ENCODE measurements around the gene CIRBP. TPM values are rescaled to one million over a fixed set of nuclear protein-coding genes. Genes with fewer than 3 reads are reported as not detected.

Gene CIRBP
- total and polyA plus RNA-seq, 2 of the 13 experiments (the other 11 are each of a cell fraction or from before 2014, with no cell fraction given): 133 to 140 TPM

DNA sequence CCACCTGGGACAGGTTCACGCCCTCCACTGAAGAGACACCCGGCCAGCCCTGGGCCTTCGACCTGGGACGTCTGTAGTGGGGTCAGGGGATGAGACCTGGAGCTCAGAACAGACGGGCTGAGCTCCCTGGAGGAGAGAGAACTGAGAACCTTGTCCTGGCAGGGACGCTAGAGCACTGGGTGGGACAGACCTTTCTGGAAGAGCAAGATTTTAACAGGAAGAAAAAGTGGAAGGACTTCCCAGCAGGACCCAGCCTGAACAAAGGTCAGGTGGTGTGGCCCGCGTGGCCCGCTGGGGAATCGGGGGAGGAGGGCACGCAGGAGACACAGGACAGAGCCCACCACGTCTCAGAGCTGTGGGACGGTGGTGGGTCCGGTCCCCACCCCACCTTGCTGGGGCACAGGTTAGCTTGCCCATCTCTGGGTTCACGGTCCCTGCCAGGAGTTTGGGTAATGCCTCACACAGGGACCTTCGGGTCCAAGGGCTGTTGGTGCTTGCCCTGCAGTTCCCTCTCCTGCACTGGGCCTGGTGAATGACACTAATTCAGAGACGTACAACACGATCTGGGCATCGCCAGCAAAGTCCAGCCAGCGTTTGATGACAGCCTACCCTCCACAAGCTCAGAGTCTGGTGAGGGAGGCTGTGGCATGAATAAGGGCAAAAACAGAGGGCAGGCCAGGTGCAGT is 15.3 kb downstream of the CIRBP start (continued):
- no peak for TF ChIP-seq ATF7 (IDR thresholded peaks at IDR 0.05)
- no peak for TF ChIP-seq ATF7 (CRISPR knock-in tag; IDR thresholded peaks at IDR 0.05)
- TF ChIP-seq RELA (CRISPR knock-in tag; IDR thresholded peaks at IDR 0.05): no peak
- TF ChIP-seq ZNF558 (CRISPR knock-in tag; IDR thresholded peaks at IDR 0.05; ENCODE audit: borderline replicate concordance): no peak
- TF ChIP-seq, protein P1, sequence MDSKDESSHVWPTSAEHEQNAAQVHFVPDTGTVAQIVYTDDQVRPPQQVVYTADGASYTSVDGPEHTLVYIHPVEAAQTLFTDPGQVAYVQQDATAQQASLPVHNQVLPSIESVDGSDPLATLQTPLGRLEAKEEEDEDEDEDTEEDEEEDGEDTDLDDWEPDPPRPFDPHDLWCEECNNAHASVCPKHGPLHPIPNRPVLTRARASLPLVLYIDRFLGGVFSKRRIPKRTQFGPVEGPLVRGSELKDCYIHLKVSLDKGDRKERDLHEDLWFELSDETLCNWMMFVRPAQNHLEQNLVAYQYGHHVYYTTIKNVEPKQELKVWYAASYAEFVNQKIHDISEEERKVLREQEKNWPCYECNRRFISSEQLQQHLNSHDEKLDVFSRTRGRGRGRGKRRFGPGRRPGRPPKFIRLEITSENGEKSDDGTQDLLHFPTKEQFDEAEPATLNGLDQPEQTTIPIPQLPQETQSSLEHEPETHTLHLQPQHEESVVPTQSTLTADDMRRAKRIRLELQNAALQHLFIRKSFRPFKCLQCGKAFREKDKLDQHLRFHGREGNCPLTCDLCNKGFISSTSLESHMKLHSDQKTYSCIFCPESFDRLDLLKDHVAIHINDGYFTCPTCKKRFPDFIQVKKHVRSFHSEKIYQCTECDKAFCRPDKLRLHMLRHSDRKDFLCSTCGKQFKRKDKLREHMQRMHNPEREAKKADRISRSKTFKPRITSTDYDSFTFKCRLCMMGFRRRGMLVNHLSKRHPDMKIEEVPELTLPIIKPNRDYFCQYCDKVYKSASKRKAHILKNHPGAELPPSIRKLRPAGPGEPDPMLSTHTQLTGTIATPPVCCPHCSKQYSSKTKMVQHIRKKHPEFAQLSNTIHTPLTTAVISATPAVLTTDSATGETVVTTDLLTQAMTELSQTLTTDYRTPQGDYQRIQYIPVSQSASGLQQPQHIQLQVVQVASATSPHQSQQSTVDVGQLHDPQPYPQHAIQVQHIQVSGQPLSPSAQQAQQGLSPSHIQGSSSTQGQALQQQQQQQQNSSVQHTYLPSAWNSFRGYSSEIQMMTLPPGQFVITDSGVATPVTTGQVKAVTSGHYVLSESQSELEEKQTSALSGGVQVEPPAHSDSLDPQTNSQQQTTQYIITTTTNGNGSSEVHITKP (CRISPR knock-in tag; IDR thresholded peaks at IDR 0.05; ENCODE audit: low read depth): no peak
- no peak for TF ChIP-seq CENPX (CRISPR knock-in tag; IDR thresholded peaks at IDR 0.05)
- TF ChIP-seq ZNF124 (CRISPR knock-in tag; IDR thresholded peaks at IDR 0.05): no peak
- no peak for TF ChIP-seq IKZF5 (CRISPR knock-in tag; IDR thresholded peaks at IDR 0.05)
- no peak for TF ChIP-seq SRY (CRISPR knock-in tag; IDR thresholded peaks at IDR 0.05)
- TF ChIP-seq, protein P2, sequence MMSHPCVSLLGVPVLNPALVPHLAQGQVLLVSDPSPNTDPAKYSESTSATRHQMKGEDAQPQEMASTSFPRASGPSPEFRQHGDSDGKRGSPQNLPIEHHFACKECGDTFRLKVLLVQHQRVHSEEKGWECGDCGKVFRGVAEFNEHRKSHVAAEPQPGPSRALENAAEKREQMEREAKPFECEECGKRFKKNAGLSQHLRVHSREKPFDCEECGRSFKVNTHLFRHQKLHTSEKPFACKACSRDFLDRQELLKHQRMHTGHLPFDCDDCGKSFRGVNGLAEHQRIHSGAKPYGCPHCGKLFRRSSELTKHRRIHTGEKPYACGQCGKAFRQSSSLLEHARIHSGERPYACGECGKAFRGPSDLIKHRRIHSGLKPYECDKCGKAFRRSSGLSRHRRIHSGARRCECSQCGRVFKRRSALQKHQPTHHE (CRISPR knock-in tag; IDR thresholded peaks at IDR 0.05; ENCODE audit: borderline replicate concordance): no peak; the same call in 1 of the 2 replicates
- TF ChIP-seq NONO (IDR thresholded peaks at IDR 0.05): no peak
- 0 out of 2 replicates have a peak, but pooled peaks have one; percentile 14 for TF ChIP-seq NONO (CRISPR knock-in tag; conservative IDR thresholded peaks at IDR 0.05)
- TF ChIP-seq, protein P3, sequence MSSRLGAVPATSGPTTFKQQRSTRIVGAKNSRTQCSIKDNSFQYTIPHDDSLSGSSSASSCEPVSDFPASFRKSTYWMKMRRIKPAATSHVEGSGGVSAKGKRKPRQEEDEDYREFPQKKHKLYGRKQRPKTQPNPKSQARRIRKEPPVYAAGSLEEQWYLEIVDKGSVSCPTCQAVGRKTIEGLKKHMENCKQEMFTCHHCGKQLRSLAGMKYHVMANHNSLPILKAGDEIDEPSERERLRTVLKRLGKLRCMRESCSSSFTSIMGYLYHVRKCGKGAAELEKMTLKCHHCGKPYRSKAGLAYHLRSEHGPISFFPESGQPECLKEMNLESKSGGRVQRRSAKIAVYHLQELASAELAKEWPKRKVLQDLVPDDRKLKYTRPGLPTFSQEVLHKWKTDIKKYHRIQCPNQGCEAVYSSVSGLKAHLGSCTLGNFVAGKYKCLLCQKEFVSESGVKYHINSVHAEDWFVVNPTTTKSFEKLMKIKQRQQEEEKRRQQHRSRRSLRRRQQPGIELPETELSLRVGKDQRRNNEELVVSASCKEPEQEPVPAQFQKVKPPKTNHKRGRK (CRISPR knock-in tag; IDR thresholded peaks at IDR 0.05): no peak
- TF ChIP-seq, protein P4, sequence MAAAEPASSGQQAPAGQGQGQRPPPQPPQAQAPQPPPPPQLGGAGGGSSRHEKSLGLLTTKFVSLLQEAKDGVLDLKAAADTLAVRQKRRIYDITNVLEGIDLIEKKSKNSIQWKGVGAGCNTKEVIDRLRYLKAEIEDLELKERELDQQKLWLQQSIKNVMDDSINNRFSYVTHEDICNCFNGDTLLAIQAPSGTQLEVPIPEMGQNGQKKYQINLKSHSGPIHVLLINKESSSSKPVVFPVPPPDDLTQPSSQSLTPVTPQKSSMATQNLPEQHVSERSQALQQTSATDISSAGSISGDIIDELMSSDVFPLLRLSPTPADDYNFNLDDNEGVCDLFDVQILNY (CRISPR knock-in tag; conservative IDR thresholded peaks at IDR 0.05): no peak
- no peak for TF ChIP-seq TSC22D2 (CRISPR knock-in tag; IDR thresholded peaks at IDR 0.05; ENCODE audit: borderline replicate concordance)
- TF ChIP-seq TARDBP (CRISPR knock-in tag; IDR thresholded peaks at IDR 0.05): no peak; the same call in 1 of the 2 replicates
- no peak for TF ChIP-seq NFE2L2 (IDR thresholded peaks at IDR 0.05; ENCODE audit: low read length)
- TF ChIP-seq SIN3B (IDR thresholded peaks at IDR 0.05; ENCODE audit: low read length): no peak
- 0 out of 2 replicates have a peak, but pooled peaks have one; percentile 42 for TF ChIP-seq ZNF816 (CRISPR knock-in tag; IDR thresholded peaks at IDR 0.05; ENCODE audit: borderline replicate concordance)
- TF ChIP-seq MAFG (CRISPR knock-in tag; IDR thresholded peaks at IDR 0.05): no peak
- TF ChIP-seq ZNF317 (CRISPR knock-in tag; IDR thresholded peaks at IDR 0.05): no peak
- TF ChIP-seq SIX4 (CRISPR knock-in tag; IDR thresholded peaks at IDR 0.05): no peak
- no peak for TF ChIP-seq FOXK2 (IDR thresholded peaks at IDR 0.05)

Measured in HepG2 (cell line).